Common myeloid progenitor, CD34-positive (primary cell): Measurements from ENCODE around the gene TGM1.

Experiments
- CTCF ChIA-PET: fragments of 350-600 bp; sonication (Branson Sonifier 250); formaldehyde crosslinking; loops from one replicate; lab custom pipeline; 2021; ENCODE audit warnings: antibody characterized with exemption; lab: Charles Lee
- POLR2A ChIA-PET: fragments of 350-600 bp; sonication (Branson Sonifier 250); formaldehyde crosslinking; loops from one replicate; lab custom pipeline; 2021; ENCODE audit warnings: antibody characterized with exemption; lab: Charles Lee
- DNase-seq, 3 donors: peaks; one replicate each; pipeline versions ENCODE4 v3.0.0 to v3.0.0-alpha.2; 2013
- H3K27ac ChIP-seq, 2 experiments: 1 replicate in 1 of 2; 2 replicates in 1 of 2; pipeline ENCODE4 v1.7.0; 2013; ENCODE audit warnings: inconsistent platforms in 2 of 2, low read length in 2 of 2, mild to moderate bottlenecking in 2 of 2, low read depth in 1 of 2, moderate library complexity in 1 of 2; ENCODE audit not compliant: severe bottlenecking in 2 of 2, insufficient read depth in 1 of 2, poor library complexity in 1 of 2
- H3K27me3 ChIP-seq, 5 experiments: replicated peaks in 2 of 5; 1 replicate in 3 of 5; 2 replicates in 2 of 5; pipeline versions ENCODE4 v1.6.1 to v1.7.0; 2013; ENCODE audit warnings: low read length in 4 of 5, mild to moderate bottlenecking in 2 of 5, moderate library complexity in 2 of 5, inconsistent platforms in 1 of 5; ENCODE audit not compliant: insufficient read depth in 5 of 5, control insufficient read depth in 4 of 5
- H3K36me3 ChIP-seq, 4 experiments: 1 replicate in 2 of 4; 2 replicates in 2 of 4; pipeline versions ENCODE4 v1.6.1 to v1.7.0; 2013; ENCODE audit warnings: low read length in 3 of 4, control low read depth in 1 of 4, mild to moderate bottlenecking in 1 of 4; ENCODE audit not compliant: control insufficient read depth in 4 of 4, insufficient read depth in 4 of 4
- H3K4me1 ChIP-seq, 4 experiments: 1 replicate in 3 of 4; 2 replicates in 1 of 4; pipeline versions ENCODE4 v1.6.1 to v1.7.1; 2013; ENCODE audit warnings: low read length in 3 of 4, mild to moderate bottlenecking in 3 of 4, control low read depth in 1 of 4, inconsistent platforms in 1 of 4, moderate library complexity in 1 of 4; ENCODE audit not compliant: control insufficient read depth in 4 of 4, insufficient read depth in 4 of 4; ENCODE audit errors: control extremely low read depth in 1 of 4
- H3K4me3 ChIP-seq, 7 experiments: 1 replicate in 4 of 7; 2 replicates in 3 of 7; pipeline versions ENCODE4 v1.5.1 to v1.7.0; 2013; ENCODE audit warnings: mild to moderate bottlenecking in 7 of 7, low read length in 6 of 7, moderate library complexity in 6 of 7, inconsistent platforms in 2 of 7, low read depth in 2 of 7, control low read depth in 1 of 7; ENCODE audit not compliant: insufficient read depth in 4 of 7, control insufficient read depth in 1 of 7; ENCODE audit errors: extremely low read depth in 1 of 7
- H3K9me3 ChIP-seq, 5 experiments: 1 replicate in 4 of 5; 2 replicates in 1 of 5; pipeline versions ENCODE4 v1.6.1 to v1.7.1; 2013; ENCODE audit warnings: low read length in 4 of 5, mild to moderate bottlenecking in 2 of 5, inconsistent platforms in 1 of 5, low read depth in 1 of 5, moderate library complexity in 1 of 5; ENCODE audit not compliant: control insufficient read depth in 4 of 5, insufficient read depth in 2 of 5; ENCODE audit errors: control extremely low read depth in 1 of 5
- WGBS: methylation state at CpG from one replicate; pipeline ENCODE4 v1.1.5; 2013; ENCODE audit not compliant: insufficient coverage; 5-methylcytosine and 5-hydroxymethylcytosine counted together

TGM1 gene

DNA sequence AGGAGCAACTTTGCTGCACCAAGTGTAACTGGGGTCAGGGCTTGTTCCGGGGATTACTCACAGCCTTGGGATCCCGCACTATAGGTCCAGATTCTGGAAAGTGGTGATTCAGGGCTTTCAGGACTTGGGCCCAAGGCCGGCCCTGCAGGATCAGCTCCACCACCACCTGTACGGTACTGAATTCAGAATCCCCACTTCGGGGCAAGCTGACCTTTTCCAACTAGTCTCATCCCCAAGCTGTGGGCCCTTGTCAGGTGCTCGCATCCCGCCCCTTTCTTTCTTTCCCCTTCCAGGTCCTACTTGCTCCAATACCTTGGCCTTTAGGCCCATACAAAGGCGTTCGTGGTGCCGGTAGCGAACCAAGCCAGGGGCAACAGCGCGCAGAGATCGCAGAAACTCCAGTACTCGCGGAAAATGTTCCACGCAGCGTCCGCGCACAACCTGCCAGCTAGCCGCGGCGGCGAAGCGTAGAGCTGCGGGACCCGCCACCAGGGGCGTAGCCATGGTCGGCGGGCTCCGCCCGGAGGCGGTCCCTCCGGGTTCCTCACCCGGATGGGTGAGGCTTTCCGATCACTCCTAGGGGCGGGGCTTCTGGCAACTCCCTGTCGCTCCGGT, 21.0 kb downstream of the TGM1 start:
- peaks cover 12 to 41% (median 30%) of the 10 kb centered on the region in 4 experiments for H3K4me1 ChIP-seq
- peak overlapping the region; percentile 41 to 94 (median 85) for H3K4me3 ChIP-seq
- H3K27me3 ChIP-seq = no peaks in the 10 kb centered on the region
- ChIA-PET CTCF (interaction anchor here (0.7 to 13.5 kb wide), 33 partner anchors 9 to 194 kb away, joined by 3 to 207 read pairs (median 6); partner anchors contain the start of genes CHMP4A, CIDEB, DHRS1 and GMPR2), POLR2A (interaction anchor here (0.9 to 2.6 kb wide), 8 partner anchors 9 to 56 kb away, joined by 3 to 16 read pairs (median 6); partner anchors contain the start of genes CHMP4A, GMPR2, MDP1 and NEDD8)
- H3K36me3 ChIP-seq = peaks cover 16 to 42% (median 41%) of the 10 kb centered on the region in 4 experiments
- no peaks in the 10 kb centered on the region for H3K9me3 ChIP-seq
- peak; percentile 93 to 97 (median 97) for DNase-seq
- 5% methylated on average over 36 of the region's 39 CpGs for WGBS
- H3K27ac ChIP-seq = peak overlapping the region; percentile 96 to 99

GRCh38 chr14:24240110-24240918, 22.7 kb downstream of the TGM1 start:
- H3K4me3 ChIP-seq = no peak overlapping the region
- DNase-seq = no peak
- CTCF ChIA-PET = interaction anchor here (1.5 to 13.5 kb wide), 7 partner anchors 10 to 68 kb away, joined by 3 to 207 read pairs (median 31); partner anchors contain the start of genes CIDEB, DHRS1, LTB4R2 and MDP1
- no peaks in the 10 kb centered on the region for H3K9me3 ChIP-seq
- H3K27me3 ChIP-seq = no peaks in the 10 kb centered on the region
- WGBS = 96% methylated on average over 9 of the region's 9 CpGs
- POLR2A ChIA-PET = no interaction called here
- H3K36me3 ChIP-seq = peaks cover 20 to 58% (median 54%) of the 10 kb centered on the region in 4 experiments
- H3K4me1 ChIP-seq = peaks cover 12 to 41% (median 30%) of the 10 kb centered on the region in 4 experiments
- H3K27ac ChIP-seq = peak overlapping the region in 1 of 2 experiments; percentile 31

- no peak for DNase-seq
- WGBS = 98% methylated on average over 5 of the region's 5 CpGs
- H3K4me1 ChIP-seq = peaks cover 15 to 53% (median 34%) of the 10 kb centered on the region in 4 experiments
- H3K36me3 ChIP-seq = peaks cover 20 to 64% (median 58%) of the 10 kb centered on the region in 4 experiments
- no peak overlapping the region for H3K27ac ChIP-seq
- H3K27me3 ChIP-seq = no peaks in the 10 kb centered on the region
- H3K9me3 ChIP-seq = no peaks in the 10 kb centered on the region
- ChIA-PET CTCF (interaction anchor here (1.1 to 13.5 kb wide), 9 partner anchors 9 to 123 kb away, joined by 3 to 207 read pairs (median 4); partner anchors contain the start of genes DHRS1, MDP1, NOP9 and TM9SF1), POLR2A (interaction anchor here (0.6 to 1.0 kb wide), 3 partner anchors 17 to 136 kb away, joined by 3 to 4 read pairs (median 4); no protein-coding TSS in a partner anchor)
- no peak overlapping the region for H3K4me3 ChIP-seq
Observed at GRCh38 chr14:24238527-24239037, 24.4 kb downstream of the TGM1 start.

DNA sequence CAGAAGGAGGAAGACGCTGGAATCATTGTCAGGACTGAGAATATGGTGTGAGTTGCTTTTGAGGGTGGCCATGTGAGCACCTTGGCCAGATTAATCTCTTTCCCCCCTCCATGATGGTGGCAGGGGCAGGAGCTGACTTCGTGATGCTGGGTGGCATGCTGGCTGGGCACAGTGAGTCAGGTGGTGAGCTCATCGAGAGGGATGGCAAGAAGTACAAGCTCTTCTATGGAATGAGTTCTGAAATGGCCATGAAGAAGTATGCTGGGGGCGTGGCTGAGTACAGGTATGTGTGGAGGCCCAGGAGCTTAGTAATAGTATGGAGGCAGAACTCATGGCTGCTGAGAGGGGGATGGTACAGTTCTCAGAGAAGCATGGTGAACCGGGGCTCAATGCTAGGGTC, 24.9 kb downstream of the TGM1 start:
- 95% methylated on average over 4 of the region's 5 CpGs for WGBS
- H3K4me3 ChIP-seq = no peak overlapping the region
- peaks cover 19 to 53% (median 34%) of the 10 kb centered on the region in 4 experiments for H3K4me1 ChIP-seq
- no peaks in the 10 kb centered on the region for H3K9me3 ChIP-seq
- H3K36me3 ChIP-seq = peaks cover 20 to 64% (median 58%) of the 10 kb centered on the region in 4 experiments
- no peak for DNase-seq
- H3K27me3 ChIP-seq = no peaks in the 10 kb centered on the region
- H3K27ac ChIP-seq = peak overlapping the region in 1 of 2 experiments; percentile 3
- ChIA-PET POLR2A (interaction anchor here (0.6 to 1.0 kb wide), 3 partner anchors 17 to 136 kb away, joined by 3 to 4 read pairs (median 4); no protein-coding TSS in a partner anchor), CTCF (interaction anchor here (1.1 to 13.5 kb wide), 12 partner anchors 8 to 124 kb away, joined by 3 to 207 read pairs (median 6); partner anchors contain the start of genes CIDEB, DHRS1, IPO4 and MDP1)

DNA sequence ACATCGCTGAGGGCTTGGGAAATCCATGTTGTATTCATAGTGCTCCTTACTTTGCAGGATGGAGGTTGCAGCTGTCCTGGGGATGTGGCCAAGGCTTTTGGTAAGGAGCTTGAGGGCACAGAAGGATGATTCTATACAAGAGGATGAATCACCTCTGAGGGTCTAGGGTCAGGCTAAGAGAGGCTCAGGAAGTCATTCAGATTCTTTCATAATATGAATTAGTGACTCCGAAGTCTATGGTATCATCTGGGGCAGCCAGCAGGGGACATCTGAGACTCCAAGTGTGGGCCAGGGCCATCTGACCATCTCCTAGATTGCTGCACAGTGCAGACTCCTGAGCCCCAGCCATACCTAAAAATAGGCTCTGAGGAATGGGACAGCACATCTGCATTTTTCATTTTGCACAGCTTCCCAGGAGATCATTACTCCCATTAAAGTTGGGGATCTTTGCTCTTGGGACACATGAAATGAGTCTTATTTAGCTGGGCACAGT, 25.5 kb downstream of the TGM1 start:
- no peaks in the 10 kb centered on the region for H3K9me3 ChIP-seq
- DNase-seq = no peak
- peak overlapping the region in 1 of 2 experiments; percentile 3 for H3K27ac ChIP-seq
- CTCF ChIA-PET = interaction anchor here (1.1 to 13.5 kb wide), 13 partner anchors 8 to 125 kb away, joined by 3 to 207 read pairs (median 6); partner anchors contain the start of genes CIDEB, DCAF11, DHRS1 and IPO4
- peaks cover 20 to 64% (median 58%) of the 10 kb centered on the region in 4 experiments for H3K36me3 ChIP-seq
- 100% methylated on average over 2 of the region's 2 CpGs for WGBS
- peaks cover 21 to 53% (median 35%) of the 10 kb centered on the region in 4 experiments for H3K4me1 ChIP-seq
- H3K27me3 ChIP-seq = no peaks in the 10 kb centered on the region
- no peak overlapping the region for H3K4me3 ChIP-seq
- POLR2A ChIA-PET = interaction anchor here (1.0 kb wide), 1 partner anchor 16 kb away, joined by 3 read pairs; no protein-coding TSS in a partner anchor

GRCh38 chr14:24236689-24237462, 26.1 kb downstream of the TGM1 start:
- H3K27ac ChIP-seq = no peak overlapping the region
- DNase-seq = no peak
- 100% methylated on average over 6 of the region's 6 CpGs for WGBS
- no peak overlapping the region for H3K4me3 ChIP-seq
- H3K27me3 ChIP-seq = no peaks in the 10 kb centered on the region
- CTCF ChIA-PET = interaction anchor here (1.0 to 13.5 kb wide), 9 partner anchors 9 to 122 kb away, joined by 3 to 207 read pairs (median 6); partner anchors contain the start of genes CIDEB, DCAF11, DHRS1 and IPO4
- peaks cover 21 to 51% (median 35%) of the 10 kb centered on the region in 4 experiments for H3K4me1 ChIP-seq
- POLR2A ChIA-PET = no interaction called here
- H3K36me3 ChIP-seq = peaks cover 20 to 64% (median 58%) of the 10 kb centered on the region in 4 experiments
- no peaks in the 10 kb centered on the region for H3K9me3 ChIP-seq
